Upper lobe of left lung (tissue), 6 donors: ENCODE measurements around the gene SLC25A25. TPM values are rescaled to one million over a fixed set of nuclear protein-coding genes. Genes with fewer than 3 reads are reported as not detected.

Source experiments
- ATAC-seq, 2 donors: fragments of 200-7000 bp; cut with Tn5 transposase; one replicate each; pipeline ENCODE4 v1.9.1; 2022; ENCODE audit warnings: mild to moderate bottlenecking in 2 of 2, moderate library complexity in 2 of 2; ENCODE audit not compliant: low FRiP score in 2 of 2
- DNase-seq, 2 donors: peaks; one replicate each; pipeline ENCODE4 v3.0.0-alpha.2; 2019 to 2020
- H3K27ac ChIP-seq, 4 donors: fragments of 200-600 bp; sonication (generic); one replicate each; pipeline ENCODE4 v1.5.1; 2016 to 2019
- H3K27me3 ChIP-seq, 4 donors: fragments of 200-600 bp; sonication (generic); one replicate each; pipeline ENCODE4 v1.5.1; 2017 to 2019
- H3K36me3 ChIP-seq, 4 donors: fragments of 200-600 bp; sonication (generic); one replicate each; pipeline ENCODE4 v1.5.1; 2016 to 2019
- H3K4me1 ChIP-seq, 4 donors: fragments of 200-600 bp; sonication (generic); one replicate each; pipeline ENCODE4 v1.5.1; 2018 to 2019
- H3K4me3 ChIP-seq, 4 donors: fragments of 200-600 bp; sonication (generic); one replicate each; pipeline ENCODE4 v1.5.1; 2017 to 2019; ENCODE audit warnings: mild to moderate bottlenecking in 2 of 4, moderate library complexity in 1 of 4
- H3K9me3 ChIP-seq, 4 donors: fragments of 200-600 bp; sonication (generic); one replicate each; pipeline ENCODE4 v1.5.1; 2018 to 2019
- CTCF ChIP-seq, 6 experiments: fragments of 450-650 bp in 4 of 6; fragments of 200-600 bp in 2 of 6; sonication (generic) in 2 of 6; IDR thresholded peaks; one replicate each; pipeline ENCODE4 v1.5.1; 2016 to 2019; ENCODE audit warnings: antibody characterized with exemption in 6 of 6
- EP300 ChIP-seq, 4 donors: sonication (generic); formaldehyde crosslinking; IDR thresholded peaks; one replicate each; pipeline ENCODE4 v1.5.1; 2017; ENCODE audit warnings: antibody characterized with exemption in 4 of 4, control low read depth in 2 of 4
- POLR2A ChIP-seq, 4 donors: fragments of 450-650 bp; IDR thresholded peaks; one replicate each; pipeline ENCODE4 v1.5.1; 2016 to 2017; ENCODE audit warnings: antibody characterized with exemption in 4 of 4, mild to moderate bottlenecking in 2 of 4
- POLR2AphosphoS5 ChIP-seq, 2 donors: sonication (generic); formaldehyde crosslinking; IDR thresholded peaks; one replicate each; pipeline ENCODE4 v1.5.1; 2017; ENCODE audit warnings: antibody characterized with exemption in 2 of 2
- WGBS, 2 donors: methylation state at CpG; one replicate each; pipeline ENCODE4 v1.1.5; 2017 to 2018; 5-methylcytosine and 5-hydroxymethylcytosine counted together
- total RNA-seq, 6 donors: library from RNA; depleted of rRNA in 4 of 6; stranded (reverse); fragments of >200 nt in 4 of 6; gene quantifications; one replicate each; pipeline versions ENCODE4 v1.1.0 to v1.2.1, GENCODE V29; 2016 to 2021
- donor health status: DM: no; HTN: no; CAD: no; lungs with moderate emphysema.
- donor health status: DM: no; HTN: yes; CAD: no; lungs with severe emphysema.

Gene SLC25A25
- total RNA-seq, 6 donors from 2014 or later, result 23.6 to 40.2 (median 33.7) TPM

- peaks cover 26 to 42% (median 34%) of the 10 kb centered on the region in 4 donors for H3K4me1 ChIP-seq
- no peaks in the 10 kb centered on the region for H3K27me3 ChIP-seq
- DNase-seq, result no peak
- WGBS, 2 donors, result 75 to 76% methylated on average over 10 of the region's 10 CpGs
- H3K4me3 ChIP-seq, result no peak overlapping the region
- no peaks in the 10 kb centered on the region for H3K36me3 ChIP-seq
- no peak for TF ChIP-seq POLR2A (IDR thresholded peaks at IDR 0.05)
- TF ChIP-seq EP300 (IDR thresholded peaks at IDR 0.05), result no peak
- TF ChIP-seq POLR2AphosphoS5 (IDR thresholded peaks at IDR 0.05), result no peak
- TF ChIP-seq CTCF (IDR thresholded peaks at IDR 0.05), result no peak
- no peak overlapping the region for H3K27ac ChIP-seq
- H3K9me3 ChIP-seq, result no peaks in the 10 kb centered on the region
- no peak for ATAC-seq
Observed at GRCh38 chr9:128087262-128087661, 19.2 kb downstream of the SLC25A25 start.

GRCh38 chr9:128088253-128088945 lies 20.4 kb downstream of the SLC25A25 start:
- TF ChIP-seq EP300 (IDR thresholded peaks at IDR 0.05) (no peak), POLR2A (IDR thresholded peaks at IDR 0.05) (no peak), CTCF (IDR thresholded peaks at IDR 0.05) (no peak), POLR2AphosphoS5 (IDR thresholded peaks at IDR 0.05) (no peak)
- Histone ChIP-seq H3K4me1 (peaks cover 34 to 50% (median 42%) of the 10 kb centered on the region in 4 donors), H3K9me3 (no peaks in the 10 kb centered on the region), H3K4me3 (no peak overlapping the region), H3K27ac (peak overlapping the region in 2 of 4 donors; percentile 7 to 42), H3K36me3 (no peaks in the 10 kb centered on the region), H3K27me3 (no peaks in the 10 kb centered on the region)
- ATAC-seq (no peak), DNase-seq (no peak)
- 68 to 71% methylated on average over 9 of the region's 9 CpGs for WGBS, 2 donors

GRCh38 chr9:128089299-128089698 lies 21.3 kb downstream of the SLC25A25 start:
- WGBS, 2 donors, result 94 to 100% methylated on average over 1 of the region's 1 CpG

GRCh38 chr9:128091144-128091543 lies 23.1 kb downstream of the SLC25A25 start:
- Histone ChIP-seq H3K27ac (peak overlapping the region in 1 of 4 donors; percentile 62), H3K4me1 (peaks cover 58 to 70% (median 64%) of the 10 kb centered on the region in 4 donors), H3K4me3 (no peak overlapping the region)

More at GRCh38 chr9:128089299-128089698, 21.3 kb downstream of the SLC25A25 start:
- DNase-seq (no peak), ATAC-seq (no peak)
- no peak for TF ChIP-seq CTCF (IDR thresholded peaks at IDR 0.05)
- no peak for TF ChIP-seq EP300 (IDR thresholded peaks at IDR 0.05)
- TF ChIP-seq POLR2A (IDR thresholded peaks at IDR 0.05), result no peak
- TF ChIP-seq POLR2AphosphoS5 (IDR thresholded peaks at IDR 0.05), result no peak
- no peaks in the 10 kb centered on the region for H3K27me3 ChIP-seq
- no peak overlapping the region for H3K4me3 ChIP-seq
- H3K36me3 ChIP-seq, result no peaks in the 10 kb centered on the region
- H3K4me1 ChIP-seq, result peaks cover 43 to 53% (median 49%) of the 10 kb centered on the region in 4 donors
- no peaks in the 10 kb centered on the region for H3K9me3 ChIP-seq
- no peak overlapping the region for H3K27ac ChIP-seq

More at GRCh38 chr9:128091144-128091543, 23.1 kb downstream of the SLC25A25 start:
- no peaks in the 10 kb centered on the region for H3K36me3 ChIP-seq
- no peaks in the 10 kb centered on the region for H3K27me3 ChIP-seq
- no peaks in the 10 kb centered on the region for H3K9me3 ChIP-seq
- DNase-seq, result no peak
- 64 to 66% methylated on average over 5 to 13 of the region's 13 CpGs for whole genome bisulfite sequencing, 2 donors
- TF ChIP-seq CTCF (IDR thresholded peaks at IDR 0.05), result no peak
- no peak for TF ChIP-seq POLR2A (IDR thresholded peaks at IDR 0.05)
- TF ChIP-seq EP300 (IDR thresholded peaks at IDR 0.05), result no peak
- no peak for TF ChIP-seq POLR2AphosphoS5 (IDR thresholded peaks at IDR 0.05)
- peak in 1 of 2 donors; percentile 70 for ATAC-seq
